Gastroesophageal sphincter (tissue), 4 donors: ENCODE data around the gene LRRC74A. TPM values are rescaled to one million over a fixed set of nuclear protein-coding genes. Genes with fewer than 3 reads are reported as not detected.
A peak's percentile ranks its signal among the peaks of the same experiment; 100 is the strongest.

Source experiments
- ATAC-seq: fragments of 150-250 bp; one replicate; pipeline ENCODE4 v1.9.1; 2016; ENCODE audit warnings: mild to moderate bottlenecking, moderate library complexity
- H3K27ac ChIP-seq, 4 donors: fragments of 200-600 bp; sonication (generic) in 3 of 4; 1 replicate in 3 of 4; 2 replicates in 1 of 4; pipeline ENCODE4 v1.5.1; 2016 to 2019
- H3K27me3 ChIP-seq: fragments of 200-600 bp; sonication (generic); one replicate; pipeline ENCODE4 v1.5.1; 2019
- H3K36me3 ChIP-seq, 2 donors: fragments of 200-600 bp; sonication (generic); one replicate each; pipeline ENCODE4 v1.5.1; 2019; ENCODE audit warnings: control low read depth in 1 of 2
- H3K4me1 ChIP-seq, 3 donors: fragments of 200-600 bp; sonication (generic); 1 replicate in 2 of 3; 2 replicates in 1 of 3; pipeline ENCODE4 v1.5.1; 2016 to 2019; ENCODE audit warnings: control low read depth in 2 of 3
- H3K4me3 ChIP-seq, 2 donors: fragments of 200-600 bp; sonication (generic); one replicate each; pipeline ENCODE4 v1.5.1; 2019; ENCODE audit warnings: mild to moderate bottlenecking in 1 of 2, moderate library complexity in 1 of 2
- H3K9me3 ChIP-seq, 3 donors: fragments of 200-600 bp; sonication (generic); one replicate each; pipeline ENCODE4 v1.5.1; 2017 to 2019; ENCODE audit warnings: control low read depth in 2 of 3
- CTCF ChIP-seq, 4 experiments: fragments of 200-600 bp in 2 of 4; fragments of 450-650 bp in 2 of 4; sonication (generic) in 1 of 4; IDR thresholded peaks; one replicate each; pipeline ENCODE4 v1.5.1; 2017 to 2019; ENCODE audit warnings: antibody characterized with exemption in 4 of 4, mild to moderate bottlenecking in 2 of 4, moderate library complexity in 2 of 4
- EP300 ChIP-seq: sonication (generic); formaldehyde crosslinking; IDR thresholded peaks from one replicate; pipeline ENCODE4 v1.6.1; 2017; ENCODE audit warnings: antibody characterized with exemption, mild to moderate bottlenecking
- POLR2A ChIP-seq, 2 donors: fragments of 450-650 bp; IDR thresholded peaks; one replicate each; pipeline ENCODE4 v1.6.1; 2017; ENCODE audit warnings: antibody characterized with exemption in 2 of 2, mild to moderate bottlenecking in 2 of 2, moderate library complexity in 1 of 2
- POLR2AphosphoS5 ChIP-seq: sonication (generic); formaldehyde crosslinking; IDR thresholded peaks from one replicate; pipeline ENCODE4 v1.6.1; 2017; ENCODE audit warnings: antibody characterized with exemption
- WGBS, 2 donors: methylation state at CpG; one replicate each; pipeline ENCODE4 v1.1.5; 2018; ENCODE audit warnings: low coverage in 1 of 2; 5-methylcytosine and 5-hydroxymethylcytosine counted together
- total RNA-seq, 4 donors: library from RNA; depleted of rRNA; stranded (reverse); fragments of >200 nt; gene quantifications; one replicate each; pipeline ENCODE4 v1.1.0, GENCODE V29; 2016

Gene LRRC74A
- total RNA-seq, 4 donors from 2014 or later: not detected

DNA sequence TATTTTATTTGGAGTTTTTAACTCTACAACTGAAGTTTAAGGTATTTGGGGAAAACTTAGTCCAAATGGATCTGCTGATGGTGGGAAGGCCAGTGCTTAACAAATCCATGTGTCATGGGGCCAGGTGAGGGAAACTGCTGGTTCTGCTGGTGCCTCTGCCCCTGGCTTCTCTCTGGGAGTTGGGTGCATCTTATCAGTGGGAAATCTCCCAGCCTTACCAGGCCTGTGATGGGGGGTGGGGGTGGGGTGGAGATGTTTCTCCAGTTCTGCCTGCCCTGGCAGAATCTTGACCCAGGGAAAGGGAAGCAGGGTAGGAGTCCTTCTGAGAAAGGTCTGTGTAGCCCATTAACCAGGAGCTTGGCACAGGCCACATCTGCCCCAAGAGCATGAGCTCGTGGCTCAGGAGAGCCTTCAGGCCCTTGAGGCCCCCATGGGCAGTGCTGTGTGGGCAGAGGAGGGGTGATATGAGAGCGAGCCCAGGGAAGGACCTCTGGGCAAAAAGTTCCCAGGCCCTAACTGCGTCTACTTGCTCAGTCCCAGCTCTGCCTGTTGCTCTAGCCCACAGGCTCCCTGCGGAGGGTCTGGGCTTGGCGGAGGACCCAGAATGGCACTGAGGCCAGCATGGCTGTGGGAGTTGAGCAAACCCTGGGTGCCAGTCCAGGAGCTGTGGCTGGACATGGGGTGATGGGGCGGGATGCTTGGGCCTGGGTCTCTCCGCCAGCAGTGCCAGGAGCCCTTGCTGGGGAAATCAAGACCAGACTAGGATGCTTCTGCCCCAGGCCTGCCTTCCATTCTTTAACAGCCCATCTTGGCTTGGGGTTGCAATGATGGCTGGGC, 46.8 kb upstream of the LRRC74A start:
- Histone ChIP-seq H3K27me3 (no peaks in the 10 kb centered on the region), H3K36me3 (peaks cover 0 to 76% of the 10 kb centered on the region in 2 donors), H3K4me1 (peaks cover 0 to 37% (median 15%) of the 10 kb centered on the region in 3 donors), H3K27ac (peak overlapping the region in 1 of 4 donors; percentile 8), H3K9me3 (no peaks in the 10 kb centered on the region), H3K4me3 (no peak overlapping the region)
- no peak for TF ChIP-seq CTCF (IDR thresholded peaks at IDR 0.05)
- TF ChIP-seq POLR2AphosphoS5: no peak
- no peak for TF ChIP-seq POLR2A (IDR thresholded peaks at IDR 0.05)
- no peak for TF ChIP-seq EP300
- 92% methylated on average over 2 of the region's 7 CpGs; no CpG with 5 or more reads in 1 of the 2 donors for WGBS, 2 donors
- no peak for ATAC-seq

DNA sequence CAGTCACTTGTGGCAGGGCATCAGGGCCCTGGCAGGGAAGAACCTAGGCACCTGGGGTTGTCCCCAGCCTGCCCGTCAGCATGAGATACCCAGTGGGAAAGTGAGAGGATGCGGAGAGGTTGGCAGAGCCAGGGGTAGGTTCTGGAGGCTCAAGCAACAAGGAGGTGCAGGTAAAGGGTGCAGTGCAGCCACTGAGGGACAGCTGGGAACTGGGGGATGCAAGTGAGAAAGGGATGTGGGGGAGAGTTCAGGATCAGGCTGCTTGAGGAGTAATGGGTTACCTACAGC, 46.2 kb upstream of the LRRC74A start:
- Histone ChIP-seq H3K27ac (peak overlapping the region in 1 of 4 donors; percentile 8), H3K9me3 (no peaks in the 10 kb centered on the region), H3K4me3 (no peak overlapping the region), H3K27me3 (no peaks in the 10 kb centered on the region), H3K36me3 (peaks cover 0 to 76% of the 10 kb centered on the region in 2 donors), H3K4me1 (peaks cover 0 to 40% (median 17%) of the 10 kb centered on the region in 3 donors)
- TF ChIP-seq POLR2AphosphoS5 (no peak), POLR2A (IDR thresholded peaks at IDR 0.05) (no peak), CTCF (IDR thresholded peaks at IDR 0.05) (no peak), EP300 (no peak)
- 100% methylated on average over 1 of the region's 2 CpGs for WGBS, 2 donors
- no peak for ATAC-seq

GRCh38 chr14:76780360-76780759, 45.8 kb upstream of the LRRC74A start:
- H3K4me3 ChIP-seq: no peak overlapping the region
- TF ChIP-seq POLR2A (IDR thresholded peaks at IDR 0.05) (no peak), CTCF (IDR thresholded peaks at IDR 0.05) (no peak), EP300 (no peak), POLR2AphosphoS5 (no peak)
- 55 to 66% methylated on average over 3 to 5 of the region's 5 CpGs for WGBS, 2 donors
- H3K27ac ChIP-seq: peak overlapping the region in 2 of 4 donors; percentile 8 to 54
- ATAC-seq: no peak
- H3K4me1 ChIP-seq: peaks cover 0 to 44% (median 17%) of the 10 kb centered on the region in 3 donors
- no peaks in the 10 kb centered on the region for H3K9me3 ChIP-seq
- peaks cover 0 to 74% of the 10 kb centered on the region in 2 donors for H3K36me3 ChIP-seq
- no peaks in the 10 kb centered on the region for H3K27me3 ChIP-seq

DNA sequence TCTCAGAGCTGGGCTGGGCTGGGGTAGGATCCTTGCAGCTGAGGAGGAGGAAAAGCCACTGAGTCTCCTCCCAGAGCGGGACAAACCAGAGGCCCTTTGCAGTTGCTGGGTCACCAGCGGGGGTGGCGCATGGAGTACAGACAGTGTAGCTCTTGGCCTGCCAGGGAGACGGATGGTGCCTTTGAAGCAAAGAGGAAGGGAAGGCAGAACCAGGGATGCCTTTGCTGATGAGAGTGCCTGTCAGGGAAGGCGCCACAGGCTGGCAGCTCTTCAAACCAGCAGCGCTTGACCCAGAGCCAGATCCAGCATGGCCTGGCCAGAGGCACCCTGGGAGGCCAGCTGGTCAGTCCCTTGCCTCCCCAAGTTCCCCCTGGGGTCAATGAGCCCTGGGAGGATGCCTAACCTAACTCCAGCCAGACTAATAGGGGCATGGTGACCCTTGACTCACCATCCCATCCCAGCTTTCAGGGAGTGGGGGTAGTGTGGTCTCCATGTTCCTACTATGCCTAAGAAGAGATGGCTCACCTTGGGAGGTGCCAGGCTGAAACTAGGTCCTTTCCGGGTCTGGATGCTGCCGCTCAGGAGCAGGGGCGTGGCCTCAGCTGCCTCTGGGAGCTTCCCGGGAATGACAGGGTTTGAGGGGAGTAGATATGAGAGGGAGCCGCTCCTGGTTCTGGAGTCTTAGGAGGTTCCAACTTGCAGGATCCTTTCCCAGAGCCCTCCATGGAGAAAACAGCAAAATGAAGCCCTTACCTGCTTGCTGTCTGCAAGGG, 45.1 kb upstream of the LRRC74A start:
- no peak for TF ChIP-seq POLR2A (IDR thresholded peaks at IDR 0.05)
- no peak for TF ChIP-seq POLR2AphosphoS5
- TF ChIP-seq EP300: no peak
- no peak for TF ChIP-seq CTCF (IDR thresholded peaks at IDR 0.05)
- Histone ChIP-seq H3K27ac (peak overlapping the region in 3 of 4 donors; percentile 54 to 57 (median 55)), H3K4me3 (no peak overlapping the region), H3K9me3 (no peaks in the 10 kb centered on the region), H3K36me3 (peaks cover 0 to 72% of the 10 kb centered on the region in 2 donors), H3K27me3 (no peaks in the 10 kb centered on the region), H3K4me1 (peaks cover 0 to 44% (median 17%) of the 10 kb centered on the region in 3 donors)
- 66 to 70% methylated on average over 4 of the region's 11 CpGs for WGBS, 2 donors
- no peak for ATAC-seq
